Epithelial cell of esophagus (primary cell): ENCODE results near the gene ZDHHC16.
"Not testable (repeated sequence)": the region's sequence is repeated elsewhere in the genome, so short reads cannot be mapped to it uniquely, and the experiment has no call there.

Experiments
- DNase-seq: peaks from one replicate; pipeline ENCODE4 v3.0.0; 2010; ENCODE audit warnings: low read depth
- H3K4me3 ChIP-seq: 2 replicates; pipeline ENCODE4 v1.5.1; 2011; ENCODE audit warnings: mild to moderate bottlenecking, low read length, control low read depth
- TF ChIP-seq, protein P1 (sequence below): IDR thresholded peaks from 2 replicates; pipeline ENCODE4 v1.5.1; 2011; ENCODE audit warnings: low read depth, mild to moderate bottlenecking, low read length, control low read depth, inconsistent platforms; ENCODE audit not compliant: insufficient read depth; ENCODE audit errors: missing control alignments

ZDHHC16 gene

DNA sequence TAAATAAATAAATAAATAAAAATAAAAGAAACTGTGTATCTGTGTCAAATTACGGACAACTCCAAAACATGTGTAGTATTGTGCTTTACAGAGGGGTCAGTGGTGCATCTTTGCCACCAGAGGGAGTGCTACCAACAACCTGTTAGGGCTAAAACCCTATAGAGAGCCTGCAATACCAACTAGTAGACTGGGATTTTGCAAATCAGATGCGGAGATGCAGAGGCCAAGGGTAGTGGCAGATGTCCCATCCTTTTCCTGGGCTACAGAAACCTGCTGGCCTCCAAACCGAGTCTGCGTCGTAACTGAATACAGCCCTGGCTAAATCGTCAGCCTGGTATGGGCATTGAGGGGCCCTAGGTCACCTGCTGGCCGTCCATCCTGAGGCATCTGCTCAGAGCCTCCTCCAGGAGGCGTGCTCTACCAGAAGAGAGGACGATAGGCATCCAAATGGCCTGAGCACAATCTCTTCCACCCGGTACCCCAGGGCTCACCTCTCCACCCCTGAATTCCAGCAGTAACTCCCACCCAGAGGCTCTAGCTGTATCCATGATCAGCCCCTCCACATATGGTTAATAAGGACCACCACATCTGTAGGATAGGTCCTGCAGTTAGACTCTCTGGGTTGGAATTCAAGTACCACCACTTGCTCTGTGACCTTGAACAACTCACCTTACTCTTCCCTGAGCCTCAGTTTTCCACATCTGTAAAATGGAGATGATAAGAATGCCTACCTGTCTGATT lies 38.6 kb upstream of the ZDHHC16 start:
- DNase-seq: peak; percentile 88
- H3K4me3 ChIP-seq: no peak overlapping the region
- TF ChIP-seq, protein P1, sequence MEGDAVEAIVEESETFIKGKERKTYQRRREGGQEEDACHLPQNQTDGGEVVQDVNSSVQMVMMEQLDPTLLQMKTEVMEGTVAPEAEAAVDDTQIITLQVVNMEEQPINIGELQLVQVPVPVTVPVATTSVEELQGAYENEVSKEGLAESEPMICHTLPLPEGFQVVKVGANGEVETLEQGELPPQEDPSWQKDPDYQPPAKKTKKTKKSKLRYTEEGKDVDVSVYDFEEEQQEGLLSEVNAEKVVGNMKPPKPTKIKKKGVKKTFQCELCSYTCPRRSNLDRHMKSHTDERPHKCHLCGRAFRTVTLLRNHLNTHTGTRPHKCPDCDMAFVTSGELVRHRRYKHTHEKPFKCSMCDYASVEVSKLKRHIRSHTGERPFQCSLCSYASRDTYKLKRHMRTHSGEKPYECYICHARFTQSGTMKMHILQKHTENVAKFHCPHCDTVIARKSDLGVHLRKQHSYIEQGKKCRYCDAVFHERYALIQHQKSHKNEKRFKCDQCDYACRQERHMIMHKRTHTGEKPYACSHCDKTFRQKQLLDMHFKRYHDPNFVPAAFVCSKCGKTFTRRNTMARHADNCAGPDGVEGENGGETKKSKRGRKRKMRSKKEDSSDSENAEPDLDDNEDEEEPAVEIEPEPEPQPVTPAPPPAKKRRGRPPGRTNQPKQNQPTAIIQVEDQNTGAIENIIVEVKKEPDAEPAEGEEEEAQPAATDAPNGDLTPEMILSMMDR: peak; percentile 80

DNA sequence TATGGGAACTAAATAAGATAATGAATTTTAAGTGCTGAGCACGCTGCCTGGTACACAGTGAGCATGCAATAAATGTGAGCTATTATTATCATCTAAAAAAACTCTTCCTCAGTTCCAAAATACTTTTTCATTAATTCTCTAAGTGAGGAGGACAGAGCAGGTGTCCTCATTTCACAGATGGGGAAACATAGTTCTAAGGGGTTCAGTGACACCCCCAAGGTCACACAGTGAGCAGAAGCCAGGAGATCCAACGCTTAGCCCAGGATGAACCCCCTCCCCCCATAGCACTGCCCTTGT lies 38.1 kb upstream of the ZDHHC16 start:
- DNase-seq: no peak
- H3K4me3 ChIP-seq: no peak overlapping the region
- TF ChIP-seq, protein P1: no peak

GRCh38 chr10:97408496-97408992 lies 37.4 kb upstream of the ZDHHC16 start:
- TF ChIP-seq, protein P1: no peak
- DNase-seq: peak; percentile 83
- H3K4me3 ChIP-seq: no peak overlapping the region

DNA sequence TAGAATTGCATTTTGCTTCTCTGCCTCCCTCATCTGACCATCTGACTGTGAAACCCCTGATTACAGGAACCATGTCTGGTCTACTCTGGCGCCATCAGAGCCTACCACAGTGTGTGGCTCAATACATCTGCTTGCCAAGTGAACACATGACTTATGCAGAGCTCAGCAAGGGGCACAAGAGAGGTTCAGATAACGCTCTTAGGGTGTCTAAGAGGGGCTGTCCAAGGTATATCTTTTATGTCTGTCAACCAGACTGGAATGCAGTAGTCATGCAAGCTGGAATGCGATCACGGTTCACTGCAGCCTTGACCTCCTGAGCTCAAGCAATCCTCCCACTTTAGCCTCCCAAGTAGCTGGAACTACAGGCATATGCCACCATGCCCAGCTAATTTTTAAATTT lies 34.6 kb upstream of the ZDHHC16 start:
- TF ChIP-seq, protein P1: no peak
- no peak overlapping the region for H3K4me3 ChIP-seq

DNA sequence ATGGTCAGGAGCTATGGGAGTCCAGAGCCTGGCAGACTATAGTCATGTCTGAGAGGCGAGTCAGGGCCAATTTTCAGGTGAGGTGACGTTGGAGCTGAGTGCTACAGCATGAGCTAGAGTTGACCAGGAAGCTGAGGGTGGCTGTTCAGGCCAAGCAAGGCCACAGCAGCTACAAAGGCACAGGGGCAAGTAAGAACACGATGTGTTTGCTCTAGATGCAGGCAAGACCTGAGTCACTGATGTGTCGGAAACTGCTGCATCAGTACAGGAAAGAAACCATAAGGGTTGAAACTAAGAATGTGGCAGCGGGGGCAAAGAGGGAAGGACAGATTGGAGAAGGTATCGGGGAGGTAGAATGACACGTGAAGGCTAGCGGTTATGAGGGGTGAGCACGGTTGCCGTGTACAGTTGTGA lies 33.1 kb upstream of the ZDHHC16 start:
- TF ChIP-seq, protein P1: no peak
- H3K4me3 ChIP-seq: no peak overlapping the region
- peak; percentile 99 for DNase-seq

More for the DNA sequence above, 34.6 kb upstream of the ZDHHC16 start:
- peak; percentile 28 for DNase-seq

DNA sequence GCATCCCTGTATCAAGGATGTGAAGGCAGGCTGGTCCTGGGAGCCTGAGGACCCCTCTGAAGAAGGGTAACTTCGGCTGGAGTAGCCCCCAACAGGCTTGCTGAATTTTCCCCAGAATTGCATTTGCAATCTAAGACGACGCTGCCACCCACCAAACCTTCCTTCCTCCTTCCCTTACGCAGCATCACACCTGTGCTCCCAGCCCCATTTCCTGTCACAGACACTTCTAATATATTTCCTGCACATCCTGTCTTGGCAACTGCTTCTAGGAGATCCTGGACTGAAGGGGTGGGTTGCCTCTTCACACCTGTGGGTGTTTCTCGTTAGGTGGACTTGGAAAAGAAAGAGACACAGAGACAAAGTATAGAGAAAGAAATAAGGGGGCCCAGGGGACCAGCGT lies 29.4 kb upstream of the ZDHHC16 start:
- DNase-seq: no peak
- H3K4me3 ChIP-seq: no peak overlapping the region
- TF ChIP-seq, protein P1: no peak

DNA sequence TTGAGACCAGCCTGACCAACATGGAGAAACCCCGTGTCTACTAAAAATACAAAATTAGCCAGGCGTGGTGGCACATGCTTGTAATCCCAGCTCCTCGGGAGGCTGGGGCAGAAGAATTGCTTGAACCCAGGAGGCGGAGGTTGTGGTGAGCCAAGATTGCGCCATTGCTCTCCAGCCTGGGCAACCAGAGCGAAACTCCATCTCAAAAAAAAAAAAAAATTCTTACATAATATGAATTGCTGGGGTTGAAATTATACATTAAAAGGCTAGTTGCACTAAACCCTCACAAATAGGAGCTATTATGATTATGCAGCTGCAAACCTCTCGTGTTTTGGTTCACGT lies 22.2 kb upstream of the ZDHHC16 start:
- not testable (repeated sequence) for H3K4me3 ChIP-seq, DNase-seq
